ENCODE measurements around the gene KCNMA1. TPM values are rescaled to one million over a fixed set of nuclear protein-coding genes. Genes with fewer than 3 reads are reported as not detected.
A peak's percentile ranks its signal among the peaks of the same experiment; 100 is the strongest.
"Not testable (repeated sequence)": the region's sequence is repeated elsewhere in the genome, so short reads cannot be mapped to it uniquely, and the experiment has no call there.

The KCNMA1 gene
- total RNA-seq, 3 donors from 2014 or later = 45.4 to 312 (median 62.4) TPM

DNA sequence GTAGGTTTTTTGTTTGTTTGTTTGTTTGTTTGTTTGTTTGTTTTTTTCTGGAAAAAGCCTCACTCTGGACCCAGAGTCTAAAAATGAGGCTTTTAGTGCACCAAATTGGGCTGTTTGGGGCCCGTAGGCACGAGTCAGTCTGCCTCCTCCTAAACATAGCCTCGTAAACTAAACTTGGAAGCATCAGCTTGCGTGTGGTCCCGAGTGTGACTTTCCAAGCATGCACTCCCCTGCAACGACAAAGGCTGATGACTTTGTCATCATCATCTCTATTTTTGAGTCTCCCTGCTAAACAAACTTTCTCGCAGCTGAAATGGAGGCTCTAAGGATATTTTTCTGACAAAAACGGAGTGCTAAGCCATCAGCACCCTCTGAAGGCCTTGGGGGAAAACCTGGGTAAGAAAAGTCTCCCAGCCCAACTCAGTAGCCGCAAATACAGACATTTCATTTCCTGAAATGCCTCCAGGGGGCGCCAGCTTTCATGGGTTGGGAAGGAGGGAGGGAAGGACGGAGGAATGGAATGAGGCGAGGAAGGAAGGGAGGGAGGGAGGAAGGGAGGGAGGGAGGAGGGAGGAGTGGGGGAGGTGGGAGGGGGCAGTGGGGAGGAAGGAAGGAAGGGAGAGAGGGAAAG lies 245.9 kb downstream of the KCNMA1 start:
- H3K4me1 ChIP-seq (ENCODE audit: low read depth) = no peaks in the 10 kb centered on the region
- ATAC-seq (peak; percentile 80), DNase-seq (peak in 2 of 3 donors; percentile 75 to 84)
- H3K9me3 ChIP-seq = no peaks in the 10 kb centered on the region
- no peaks in the 10 kb centered on the region for H3K36me3 ChIP-seq (ENCODE audit: low read depth)
- H3K4me3 ChIP-seq = no peak overlapping the region
- intact Hi-C loops (cut with DNase I, micrococcal nuclease) = loop anchor here in 1 of 2 donors (5.0 to 10.0 kb wide), 2 partner anchors 217 to 251 kb away; no protein-coding TSS in a partner anchor
- TF ChIP-seq, protein P1, sequence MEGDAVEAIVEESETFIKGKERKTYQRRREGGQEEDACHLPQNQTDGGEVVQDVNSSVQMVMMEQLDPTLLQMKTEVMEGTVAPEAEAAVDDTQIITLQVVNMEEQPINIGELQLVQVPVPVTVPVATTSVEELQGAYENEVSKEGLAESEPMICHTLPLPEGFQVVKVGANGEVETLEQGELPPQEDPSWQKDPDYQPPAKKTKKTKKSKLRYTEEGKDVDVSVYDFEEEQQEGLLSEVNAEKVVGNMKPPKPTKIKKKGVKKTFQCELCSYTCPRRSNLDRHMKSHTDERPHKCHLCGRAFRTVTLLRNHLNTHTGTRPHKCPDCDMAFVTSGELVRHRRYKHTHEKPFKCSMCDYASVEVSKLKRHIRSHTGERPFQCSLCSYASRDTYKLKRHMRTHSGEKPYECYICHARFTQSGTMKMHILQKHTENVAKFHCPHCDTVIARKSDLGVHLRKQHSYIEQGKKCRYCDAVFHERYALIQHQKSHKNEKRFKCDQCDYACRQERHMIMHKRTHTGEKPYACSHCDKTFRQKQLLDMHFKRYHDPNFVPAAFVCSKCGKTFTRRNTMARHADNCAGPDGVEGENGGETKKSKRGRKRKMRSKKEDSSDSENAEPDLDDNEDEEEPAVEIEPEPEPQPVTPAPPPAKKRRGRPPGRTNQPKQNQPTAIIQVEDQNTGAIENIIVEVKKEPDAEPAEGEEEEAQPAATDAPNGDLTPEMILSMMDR (IDR thresholded peaks at IDR 0.05) = peak; percentile 48

DNA sequence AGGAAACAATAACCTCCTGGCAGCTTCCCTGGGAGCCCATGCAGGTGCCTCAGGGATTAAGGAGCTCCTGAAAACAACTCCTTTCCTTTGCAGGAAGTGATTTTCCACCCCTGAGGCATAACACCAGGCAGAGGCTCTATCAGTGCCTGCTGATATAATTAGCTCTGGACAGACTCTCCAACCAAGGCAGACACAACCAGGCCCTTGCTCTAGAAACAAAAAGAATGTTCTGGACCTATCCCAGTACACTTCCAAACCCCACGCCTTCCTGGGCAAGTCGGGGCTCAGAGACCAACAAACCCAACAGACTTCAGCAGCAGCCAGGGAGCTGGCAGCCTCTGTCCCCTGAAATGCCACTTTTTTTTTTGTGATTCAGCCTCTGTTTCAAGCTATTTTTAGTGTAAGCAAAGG lies 247.1 kb downstream of the KCNMA1 start:
- Histone ChIP-seq H3K4me3 (no peak overlapping the region), H3K4me1 (ENCODE audit: low read depth) (no peaks in the 10 kb centered on the region), H3K36me3 (ENCODE audit: low read depth) (no peaks in the 10 kb centered on the region), H3K9me3 (no peaks in the 10 kb centered on the region)
- no peak for DNase-seq
- ATAC-seq = no peak
- TF ChIP-seq, protein P1 (IDR thresholded peaks at IDR 0.05) = no peak
- intact Hi-C loops (cut with DNase I, micrococcal nuclease) = loop anchor here in 1 of 2 donors (5.0 to 10.0 kb wide), 2 partner anchors 216 to 252 kb away; no protein-coding TSS in a partner anchor

DNA sequence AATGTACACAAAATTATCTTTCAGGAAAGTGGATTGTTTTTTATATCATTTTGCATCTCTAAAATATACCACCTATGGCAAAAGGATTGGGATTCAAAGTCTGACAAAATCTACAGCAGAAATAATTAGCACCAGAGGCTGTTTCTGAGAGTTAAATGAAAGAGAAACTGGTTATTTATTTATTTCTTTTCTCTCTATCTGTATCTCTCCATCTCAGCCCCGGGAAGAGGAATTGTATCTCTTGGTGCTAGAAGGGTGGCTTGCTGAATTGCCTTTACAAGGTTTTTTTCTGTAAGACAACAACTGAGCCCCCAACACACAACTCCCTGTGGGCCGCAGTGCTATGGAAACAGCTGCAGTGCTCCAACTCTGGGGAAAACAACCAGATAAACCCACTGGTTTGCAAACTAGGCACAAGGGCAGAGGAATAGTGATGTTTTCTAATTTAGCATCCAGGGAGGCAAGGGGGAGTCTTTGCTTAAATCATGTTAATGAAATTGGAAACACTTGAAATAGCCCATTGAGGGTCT lies 249.0 kb downstream of the KCNMA1 start:
- no peaks in the 10 kb centered on the region for H3K36me3 ChIP-seq (ENCODE audit: low read depth)
- H3K4me1 ChIP-seq (ENCODE audit: low read depth) = no peaks in the 10 kb centered on the region
- no peak for DNase-seq
- H3K4me3 ChIP-seq = no peak overlapping the region
- TF ChIP-seq, protein P1 (IDR thresholded peaks at IDR 0.05) = no peak
- H3K9me3 ChIP-seq = no peaks in the 10 kb centered on the region
- ATAC-seq = no peak
- intact Hi-C loops (cut with DNase I, micrococcal nuclease) = loop anchor here in 1 of 2 donors (10.0 kb wide), 1 partner anchor 214 kb away; no protein-coding TSS in a partner anchor

DNA sequence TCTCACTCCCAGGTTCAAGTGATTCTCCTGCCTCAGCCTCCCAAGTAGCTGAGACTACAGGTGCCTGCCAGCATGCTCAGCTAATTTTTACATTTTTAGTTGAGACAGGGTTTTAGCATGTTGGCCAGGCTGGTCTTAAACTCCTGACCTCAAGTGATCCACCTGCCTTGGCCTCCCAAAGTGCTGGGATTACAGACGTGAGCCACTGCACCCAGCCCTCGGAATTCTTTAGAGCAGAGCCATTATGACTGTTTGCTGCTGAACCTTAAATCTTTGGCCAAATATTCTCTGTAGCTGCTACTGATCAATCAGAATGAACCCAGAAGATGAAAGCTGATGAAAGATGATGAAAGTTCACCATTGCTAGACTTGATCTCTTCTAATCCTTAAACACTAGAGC lies 249.9 kb downstream of the KCNMA1 start:
- ATAC-seq; H3K36me3 ChIP-seq (ENCODE audit: low read depth); H3K4me1 ChIP-seq (ENCODE audit: low read depth); H3K9me3 ChIP-seq; DNase-seq; H3K4me3 ChIP-seq: not testable (repeated sequence)
- intact Hi-C loops (cut with DNase I, micrococcal nuclease) = loop anchor here in 1 of 2 donors (10.0 kb wide), 1 partner anchor 213 kb away; no protein-coding TSS in a partner anchor

DNA sequence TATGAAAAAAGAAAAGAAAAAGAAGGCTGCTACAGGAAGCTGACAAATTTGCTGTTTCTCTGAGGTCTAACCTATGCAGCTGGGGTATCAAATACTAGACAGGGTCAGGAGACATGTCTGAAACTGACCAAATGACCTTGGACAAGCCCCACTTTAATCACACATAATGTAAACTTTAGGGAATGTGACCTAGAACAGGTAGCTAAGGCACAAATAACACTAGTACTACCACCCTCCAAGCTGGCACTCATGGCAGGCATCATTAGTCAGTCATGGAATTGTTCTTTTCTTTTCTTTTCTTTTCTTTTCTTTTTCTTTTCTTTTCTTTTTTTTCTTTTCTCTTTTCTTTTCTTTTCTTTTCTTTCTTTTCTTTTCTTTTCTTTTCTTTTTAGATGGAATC lies 250.4 kb downstream of the KCNMA1 start:
- no peak overlapping the region for H3K4me3 ChIP-seq
- DNase-seq (no peak), ATAC-seq (no peak)
- intact Hi-C loops (cut with DNase I, micrococcal nuclease) = loop anchor here in 1 of 2 donors (10.0 kb wide), 1 partner anchor 212 kb away; no protein-coding TSS in a partner anchor
- TF ChIP-seq, protein P1 (IDR thresholded peaks at IDR 0.05) = no peak
- no peaks in the 10 kb centered on the region for H3K36me3 ChIP-seq (ENCODE audit: low read depth)
- no peaks in the 10 kb centered on the region for H3K4me1 ChIP-seq (ENCODE audit: low read depth)
- no peaks in the 10 kb centered on the region for H3K9me3 ChIP-seq

DNA sequence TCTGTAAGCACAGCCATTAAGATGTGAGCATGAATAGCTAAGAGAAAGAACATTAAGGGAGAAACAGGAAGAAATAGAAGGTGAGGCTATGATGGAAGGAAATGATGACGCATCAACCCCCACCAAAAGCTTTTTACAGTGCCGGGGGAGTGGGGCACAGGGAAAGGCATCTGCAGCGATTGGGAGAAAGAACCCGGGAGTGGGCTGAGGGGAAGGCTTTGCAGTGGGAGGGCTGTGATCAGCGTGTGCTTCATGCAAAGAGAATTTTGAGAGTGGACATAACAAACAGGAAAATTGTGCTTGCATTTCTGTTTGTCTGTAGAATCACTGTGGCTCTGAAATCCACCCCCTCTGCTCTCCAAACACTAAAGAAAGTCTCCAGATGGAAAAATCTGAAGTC lies 250.8 kb downstream of the KCNMA1 start:
- TF ChIP-seq, protein P1 (IDR thresholded peaks at IDR 0.05) = no peak
- intact Hi-C loops (cut with DNase I, micrococcal nuclease) = loop anchor here in 1 of 2 donors (10.0 kb wide), 1 partner anchor 212 kb away; no protein-coding TSS in a partner anchor
- H3K4me1 ChIP-seq (ENCODE audit: low read depth) = no peaks in the 10 kb centered on the region
- DNase-seq = no peak
- H3K36me3 ChIP-seq (ENCODE audit: low read depth) = no peaks in the 10 kb centered on the region
- H3K9me3 ChIP-seq = no peaks in the 10 kb centered on the region
- no peak overlapping the region for H3K4me3 ChIP-seq
- ATAC-seq = no peak
